K562 (cell line): ENCODE measurements around the gene MRPL28. TPM values are rescaled to one million over a fixed set of nuclear protein-coding genes. Genes with fewer than 3 reads are reported as not detected.

Experiments used
- LCOR ChIP-seq: sonication (generic); formaldehyde crosslinking; IDR thresholded peaks from 2 replicates; pipeline ENCODE4 v1.8.0; 2022; ENCODE audit warnings: mild to moderate bottlenecking, missing genetic modification reagents
- NFYB ChIP-seq: IDR thresholded peaks from 2 replicates; pipeline ENCODE4 v1.6.1; 2011; ENCODE audit warnings: mild to moderate bottlenecking, moderate library complexity; ENCODE audit not compliant: insufficient read length; ENCODE audit errors: extremely low read depth
- POLR2AphosphoS2 ChIP-seq: IDR thresholded peaks from 2 replicates; pipeline ENCODE4 v1.6.1; 2012; ENCODE audit warnings: low read length, improper control_type of control experiment
- RB1 ChIP-seq: fragments of 450-650 bp; IDR thresholded peaks from 2 replicates; pipeline ENCODE4 v1.6.1; 2017; ENCODE audit warnings: low read depth, mild to moderate bottlenecking
- RBM39 ChIP-seq: fragments of 200-400 bp; formaldehyde crosslinking; optimal IDR thresholded peaks from 2 replicates; pipeline ENCODE3; 2018; ENCODE audit warnings: low read depth, low read length
- polyA plus RNA-seq, 8 experiments: library from polyadenylated mRNA; depleted of rRNA in 4 of 8; stranded (reverse) in 5 of 8; unstranded in 3 of 8; fragments of >200 nt; fragmentation: Nextera tagmentation in 2 of 8; fragmentation: Illumina TruSeq in 1 of 8; extraction: Ambion mirVana in 2 of 8; extraction: Trizol in 1 of 8; gene quantifications; 2 replicates each; pipeline versions ENCODE4 v1.2.1 to v1.2.3, GENCODE V29; 2011 to 2014; ENCODE audit warnings: inconsistent platforms in 1 of 8, missing spikeins in 1 of 8
- total RNA-seq, 7 experiments: library from RNA; depleted of rRNA in 6 of 7; stranded (reverse); fragments of >200 nt in 6 of 7; fragmentation: Illumina TruSeq in 2 of 7; extraction: Trizol in 2 of 7; gene quantifications; 2 replicates each; pipeline versions ENCODE4 v1.2.1 to v1.2.3, GENCODE V29; 2011 to 2021; ENCODE audit warnings: low replicate concordance in 1 of 7
- TF ChIP-seq, protein P1 (sequence below), 2 experiments: fragments of 150-350 bp in 1 of 2; IDR thresholded peaks; 2 replicates each; pipeline ENCODE4 v1.6.1; 2012 to 2016; ENCODE audit warnings: low read depth in 2 of 2, low read length in 2 of 2, mild to moderate bottlenecking in 1 of 2, moderate library complexity in 1 of 2
- TF ChIP-seq, protein P2 (sequence below): fragments of 450-650 bp; IDR thresholded peaks from 2 replicates; pipeline ENCODE4 v1.6.1; 2017; ENCODE audit warnings: antibody characterized with exemption, mild to moderate bottlenecking
- TF ChIP-seq, protein P3 (sequence below): sonication (generic); formaldehyde crosslinking; IDR thresholded peaks from 2 replicates; pipeline ENCODE4 v1.8.1; 2022; ENCODE audit warnings: missing genetic modification reagents
- TF ChIP-seq, protein P4 (sequence below), 2 experiments: fragments of 450-650 bp; conservative IDR thresholded peaks; 2 replicates each; pipeline ENCODE4 v1.6.1; 2017; ENCODE audit warnings: mild to moderate bottlenecking in 2 of 2, moderate library complexity in 2 of 2

The MRPL28 gene
- total and polyA plus RNA-seq, 9 of the 15 experiments (the other 6 are each of a cell fraction or from before 2014, with no cell fraction given): 2.5 to 323 (median 175) TPM

DNA sequence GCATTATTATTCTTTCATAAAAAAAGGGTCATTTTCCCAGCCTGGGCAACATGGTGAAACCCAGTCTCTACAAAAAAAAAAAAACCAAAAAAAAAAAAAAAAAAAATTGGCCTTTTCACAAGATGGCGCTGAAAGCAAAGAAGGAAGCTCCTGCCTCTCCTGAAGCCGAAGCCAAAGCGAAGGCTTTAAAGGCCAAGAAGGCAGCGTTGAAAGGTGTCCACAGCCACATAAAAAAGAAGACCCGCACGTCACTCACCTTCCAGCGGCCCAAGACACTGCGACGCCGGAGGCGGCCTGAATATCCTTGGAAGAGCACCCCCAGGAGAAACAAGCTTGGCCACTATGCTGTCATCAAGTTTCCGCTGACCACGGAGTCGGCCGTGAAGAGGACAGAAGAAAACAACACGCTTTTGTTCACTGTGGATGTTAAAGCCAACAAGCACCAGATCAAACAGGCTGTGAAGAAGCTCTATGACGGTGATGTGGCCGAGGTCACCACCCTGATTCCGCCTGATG lies 16.4 kb upstream of the MRPL28 start (continued):
- TF ChIP-seq, protein P1, sequence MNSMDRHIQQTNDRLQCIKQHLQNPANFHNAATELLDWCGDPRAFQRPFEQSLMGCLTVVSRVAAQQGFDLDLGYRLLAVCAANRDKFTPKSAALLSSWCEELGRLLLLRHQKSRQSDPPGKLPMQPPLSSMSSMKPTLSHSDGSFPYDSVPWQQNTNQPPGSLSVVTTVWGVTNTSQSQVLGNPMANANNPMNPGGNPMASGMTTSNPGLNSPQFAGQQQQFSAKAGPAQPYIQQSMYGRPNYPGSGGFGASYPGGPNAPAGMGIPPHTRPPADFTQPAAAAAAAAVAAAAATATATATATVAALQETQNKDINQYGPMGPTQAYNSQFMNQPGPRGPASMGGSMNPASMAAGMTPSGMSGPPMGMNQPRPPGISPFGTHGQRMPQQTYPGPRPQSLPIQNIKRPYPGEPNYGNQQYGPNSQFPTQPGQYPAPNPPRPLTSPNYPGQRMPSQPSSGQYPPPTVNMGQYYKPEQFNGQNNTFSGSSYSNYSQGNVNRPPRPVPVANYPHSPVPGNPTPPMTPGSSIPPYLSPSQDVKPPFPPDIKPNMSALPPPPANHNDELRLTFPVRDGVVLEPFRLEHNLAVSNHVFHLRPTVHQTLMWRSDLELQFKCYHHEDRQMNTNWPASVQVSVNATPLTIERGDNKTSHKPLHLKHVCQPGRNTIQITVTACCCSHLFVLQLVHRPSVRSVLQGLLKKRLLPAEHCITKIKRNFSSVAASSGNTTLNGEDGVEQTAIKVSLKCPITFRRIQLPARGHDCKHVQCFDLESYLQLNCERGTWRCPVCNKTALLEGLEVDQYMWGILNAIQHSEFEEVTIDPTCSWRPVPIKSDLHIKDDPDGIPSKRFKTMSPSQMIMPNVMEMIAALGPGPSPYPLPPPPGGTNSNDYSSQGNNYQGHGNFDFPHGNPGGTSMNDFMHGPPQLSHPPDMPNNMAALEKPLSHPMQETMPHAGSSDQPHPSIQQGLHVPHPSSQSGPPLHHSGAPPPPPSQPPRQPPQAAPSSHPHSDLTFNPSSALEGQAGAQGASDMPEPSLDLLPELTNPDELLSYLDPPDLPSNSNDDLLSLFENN (IDR thresholded peaks at IDR 0.05; ENCODE audit: low read depth in 2 of 2, low read length in 2 of 2): no peak
- TF ChIP-seq, protein P2, sequence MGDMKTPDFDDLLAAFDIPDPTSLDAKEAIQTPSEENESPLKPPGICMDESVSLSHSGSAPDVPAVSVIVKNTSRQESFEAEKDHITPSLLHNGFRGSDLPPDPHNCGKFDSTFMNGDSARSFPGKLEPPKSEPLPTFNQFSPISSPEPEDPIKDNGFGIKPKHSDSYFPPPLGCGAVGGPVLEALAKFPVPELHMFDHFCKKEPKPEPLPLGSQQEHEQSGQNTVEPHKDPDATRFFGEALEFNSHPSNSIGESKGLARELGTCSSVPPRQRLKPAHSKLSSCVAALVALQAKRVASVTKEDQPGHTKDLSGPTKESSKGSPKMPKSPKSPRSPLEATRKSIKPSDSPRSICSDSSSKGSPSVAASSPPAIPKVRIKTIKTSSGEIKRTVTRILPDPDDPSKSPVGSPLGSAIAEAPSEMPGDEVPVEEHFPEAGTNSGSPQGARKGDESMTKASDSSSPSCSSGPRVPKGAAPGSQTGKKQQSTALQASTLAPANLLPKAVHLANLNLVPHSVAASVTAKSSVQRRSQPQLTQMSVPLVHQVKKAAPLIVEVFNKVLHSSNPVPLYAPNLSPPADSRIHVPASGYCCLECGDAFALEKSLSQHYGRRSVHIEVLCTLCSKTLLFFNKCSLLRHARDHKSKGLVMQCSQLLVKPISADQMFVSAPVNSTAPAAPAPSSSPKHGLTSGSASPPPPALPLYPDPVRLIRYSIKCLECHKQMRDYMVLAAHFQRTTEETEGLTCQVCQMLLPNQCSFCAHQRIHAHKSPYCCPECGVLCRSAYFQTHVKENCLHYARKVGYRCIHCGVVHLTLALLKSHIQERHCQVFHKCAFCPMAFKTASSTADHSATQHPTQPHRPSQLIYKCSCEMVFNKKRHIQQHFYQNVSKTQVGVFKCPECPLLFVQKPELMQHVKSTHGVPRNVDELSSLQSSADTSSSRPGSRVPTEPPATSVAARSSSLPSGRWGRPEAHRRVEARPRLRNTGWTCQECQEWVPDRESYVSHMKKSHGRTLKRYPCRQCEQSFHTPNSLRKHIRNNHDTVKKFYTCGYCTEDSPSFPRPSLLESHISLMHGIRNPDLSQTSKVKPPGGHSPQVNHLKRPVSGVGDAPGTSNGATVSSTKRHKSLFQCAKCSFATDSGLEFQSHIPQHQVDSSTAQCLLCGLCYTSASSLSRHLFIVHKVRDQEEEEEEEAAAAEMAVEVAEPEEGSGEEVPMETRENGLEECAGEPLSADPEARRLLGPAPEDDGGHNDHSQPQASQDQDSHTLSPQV: no peak
- TF ChIP-seq, protein P3, sequence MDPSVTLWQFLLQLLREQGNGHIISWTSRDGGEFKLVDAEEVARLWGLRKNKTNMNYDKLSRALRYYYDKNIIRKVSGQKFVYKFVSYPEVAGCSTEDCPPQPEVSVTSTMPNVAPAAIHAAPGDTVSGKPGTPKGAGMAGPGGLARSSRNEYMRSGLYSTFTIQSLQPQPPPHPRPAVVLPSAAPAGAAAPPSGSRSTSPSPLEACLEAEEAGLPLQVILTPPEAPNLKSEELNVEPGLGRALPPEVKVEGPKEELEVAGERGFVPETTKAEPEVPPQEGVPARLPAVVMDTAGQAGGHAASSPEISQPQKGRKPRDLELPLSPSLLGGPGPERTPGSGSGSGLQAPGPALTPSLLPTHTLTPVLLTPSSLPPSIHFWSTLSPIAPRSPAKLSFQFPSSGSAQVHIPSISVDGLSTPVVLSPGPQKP: no peak
- TF ChIP-seq, protein P4, sequence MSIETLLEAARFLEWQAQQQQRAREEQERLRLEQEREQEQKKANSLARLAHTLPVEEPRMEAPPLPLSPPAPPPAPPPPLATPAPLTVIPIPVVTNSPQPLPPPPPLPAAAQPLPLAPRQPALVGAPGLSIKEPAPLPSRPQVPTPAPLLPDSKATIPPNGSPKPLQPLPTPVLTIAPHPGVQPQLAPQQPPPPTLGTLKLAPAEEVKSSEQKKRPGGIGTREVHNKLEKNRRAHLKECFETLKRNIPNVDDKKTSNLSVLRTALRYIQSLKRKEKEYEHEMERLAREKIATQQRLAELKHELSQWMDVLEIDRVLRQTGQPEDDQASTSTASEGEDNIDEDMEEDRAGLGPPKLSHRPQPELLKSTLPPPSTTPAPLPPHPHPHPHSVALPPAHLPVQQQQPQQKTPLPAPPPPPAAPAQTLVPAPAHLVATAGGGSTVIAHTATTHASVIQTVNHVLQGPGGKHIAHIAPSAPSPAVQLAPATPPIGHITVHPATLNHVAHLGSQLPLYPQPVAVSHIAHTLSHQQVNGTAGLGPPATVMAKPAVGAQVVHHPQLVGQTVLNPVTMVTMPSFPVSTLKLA (conservative IDR thresholded peaks at IDR 0.05): no peak
- TF ChIP-seq NFYB (no peak), RBM39 (no peak), RB1 (no peak), POLR2AphosphoS2 (no peak), LCOR (no peak)
